Measurements from ENCODE around the gene TTLL4.

Gene TTLL4

GRCh38 chr2:218710687-218711549 is at the start of gene TTLL4:
Gene TTLL4 (plus strand): TSS chr2:218710835. CDS start chr2:218737677, 26,842 bp downstream.
- DNase-seq: peak; percentile 97

- no peak for DNase-seq
These were observed 48.3 kb upstream of the TTLL4 start for GRCh38 chr2:218662377-218662776.

GRCh38 chr2:218662827-218663226 is 47.8 kb upstream of the TTLL4 start:
- DNase-seq: no peak

GRCh38 chr2:218663901-218664300 is 46.7 kb upstream of the TTLL4 start:
- no peak for DNase-seq

GRCh38 chr2:218664653-218665052 is 46.0 kb upstream of the TTLL4 start:
- DNase-seq: no peak

GRCh38 chr2:218671097-218671653 is 39.5 kb upstream of the TTLL4 start:
- DNase-seq: no peak

GRCh38 chr2:218671654-218672566 is 38.7 kb upstream of the TTLL4 start, which contains the start of the genes RNF25 and STK36:
Gene RNF25 (minus strand): TSS chr2:218672002. CDS start chr2:218671970, 32 bp downstream.
Gene STK36 (plus strand): TSS chr2:218672086. CDS start chr2:218672830, 744 bp downstream.
- peak; percentile 76 for DNase-seq

GRCh38 chr2:218679119-218679518 is 31.5 kb upstream of the TTLL4 start:
- DNase-seq: peak; percentile 73

- DNase-seq: no peak
These were observed 30.6 kb upstream of the TTLL4 start for GRCh38 chr2:218680061-218680460.

- peak; percentile 79 for DNase-seq
These were observed 23.1 kb upstream of the TTLL4 start for GRCh38 chr2:218687400-218688060.

- no peak for DNase-seq
These were observed 19.4 kb upstream of the TTLL4 start for GRCh38 chr2:218691234-218691633.

- DNase-seq: no peak
These were observed 16.1 kb upstream of the TTLL4 start for GRCh38 chr2:218694405-218695145.

- no peak for DNase-seq
These were observed 11.8 kb upstream of the TTLL4 start for GRCh38 chr2:218698885-218699284.

- DNase-seq: no peak
These were observed 8.8 kb upstream of the TTLL4 start for GRCh38 chr2:218701806-218702205.

- DNase-seq: no peak
These were observed 7.3 kb upstream of the TTLL4 start for GRCh38 chr2:218703341-218703740.

- peak; percentile 47 for DNase-seq
These were observed 2.5 kb upstream of the TTLL4 start for GRCh38 chr2:218708086-218708485.

GRCh38 chr2:218709908-218710307 is 727 bp upstream of the TTLL4 start:
- no peak for DNase-seq

GRCh38 chr2:218710334-218710686 is 325 bp upstream of the TTLL4 start:
- no peak for DNase-seq

GRCh38 chr2:218711550-218711929 is 905 bp downstream of the TTLL4 start:
- DNase-seq: no peak

GRCh38 chr2:218713922-218714321 is 3.3 kb downstream of the TTLL4 start:
- DNase-seq: peak; percentile 53

GRCh38 chr2:218716070-218716469 is 5.4 kb downstream of the TTLL4 start:
- DNase-seq: no peak

GRCh38 chr2:218717262-218717661 is 6.6 kb downstream of the TTLL4 start:
- no peak for DNase-seq

Data from MV-4-11 (cell line).